ENCODE measurements around the gene GLTP. TPM values are rescaled to one million over a fixed set of nuclear protein-coding genes. Genes with fewer than 3 reads are reported as not detected.

Gene GLTP
- total and polyA plus RNA-seq, 2 of the 13 experiments (the other 11 are each of a cell fraction or from before 2014, with no cell fraction given): 10.7 to 12.9 TPM

DNA sequence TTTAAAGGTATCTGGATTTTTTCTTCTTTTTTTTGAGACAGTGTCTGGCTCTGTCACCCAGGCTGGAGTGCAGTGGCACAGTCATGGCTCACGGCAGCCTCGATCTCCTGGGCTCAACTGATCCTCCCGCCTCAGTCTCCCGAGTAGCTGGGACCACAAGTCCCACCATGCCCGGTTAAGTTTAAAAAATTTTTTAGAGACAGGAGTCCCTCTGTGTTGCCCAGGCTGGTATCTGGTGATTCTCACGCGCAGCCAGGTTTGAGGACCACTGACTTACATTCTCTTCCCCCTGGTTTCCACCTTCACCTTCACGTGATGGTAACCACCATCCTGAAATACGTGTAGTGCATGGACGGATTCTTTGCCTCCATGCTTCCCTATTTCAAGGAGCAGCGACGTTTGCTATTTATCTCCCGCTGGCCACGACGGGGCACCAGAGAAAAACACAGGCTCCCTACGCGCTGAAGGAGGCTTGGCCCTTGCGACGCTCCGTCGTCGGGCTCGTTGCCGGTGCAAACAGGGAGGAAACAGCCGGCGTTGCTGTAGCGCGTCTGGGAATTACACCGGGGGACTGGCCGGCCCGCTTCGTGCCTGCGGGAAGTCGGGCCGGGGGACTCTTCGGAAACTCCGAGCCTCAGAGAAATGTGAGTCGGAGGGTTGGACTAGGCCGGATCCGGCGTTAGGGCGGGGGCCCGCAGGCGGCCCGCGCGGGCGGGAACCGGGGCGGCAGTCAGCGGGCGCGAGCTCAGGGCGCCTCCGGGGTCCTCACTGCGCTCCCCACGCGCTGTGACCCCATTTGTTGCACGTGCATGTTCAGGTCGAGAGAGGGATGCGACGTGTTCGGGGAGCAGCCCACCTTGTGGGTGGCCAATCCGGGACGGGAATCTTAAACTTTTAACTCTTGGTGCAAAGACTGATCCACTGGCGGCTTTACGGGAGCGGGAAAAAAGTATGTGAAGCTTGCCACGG lies 19.7 kb upstream of the GLTP start, which contains the start of gene TCHP (continued):
- TF ChIP-seq RORA (CRISPR knock-in tag; IDR thresholded peaks at IDR 0.05): no peak
- TF ChIP-seq, protein P1, sequence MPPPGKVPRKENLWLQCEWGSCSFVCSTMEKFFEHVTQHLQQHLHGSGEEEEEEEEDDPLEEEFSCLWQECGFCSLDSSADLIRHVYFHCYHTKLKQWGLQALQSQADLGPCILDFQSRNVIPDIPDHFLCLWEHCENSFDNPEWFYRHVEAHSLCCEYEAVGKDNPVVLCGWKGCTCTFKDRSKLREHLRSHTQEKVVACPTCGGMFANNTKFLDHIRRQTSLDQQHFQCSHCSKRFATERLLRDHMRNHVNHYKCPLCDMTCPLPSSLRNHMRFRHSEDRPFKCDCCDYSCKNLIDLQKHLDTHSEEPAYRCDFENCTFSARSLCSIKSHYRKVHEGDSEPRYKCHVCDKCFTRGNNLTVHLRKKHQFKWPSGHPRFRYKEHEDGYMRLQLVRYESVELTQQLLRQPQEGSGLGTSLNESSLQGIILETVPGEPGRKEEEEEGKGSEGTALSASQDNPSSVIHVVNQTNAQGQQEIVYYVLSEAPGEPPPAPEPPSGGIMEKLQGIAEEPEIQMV (CRISPR knock-in tag; IDR thresholded peaks at IDR 0.05; ENCODE audit: low read depth): 0 out of 2 replicates have a peak, but pooled peaks have one; percentile 25
- peak; percentile 18 for TF ChIP-seq ZNF883 (CRISPR knock-in tag; IDR thresholded peaks at IDR 0.05; ENCODE audit: not compliant biosample characterization)
- TF ChIP-seq TCF12 (IDR thresholded peaks at IDR 0.05): no peak
- TF ChIP-seq TCF12 (CRISPR knock-in tag; IDR thresholded peaks at IDR 0.05): peak; percentile 78; the same call in 1 of the 2 replicates
- TF ChIP-seq, protein P2, sequence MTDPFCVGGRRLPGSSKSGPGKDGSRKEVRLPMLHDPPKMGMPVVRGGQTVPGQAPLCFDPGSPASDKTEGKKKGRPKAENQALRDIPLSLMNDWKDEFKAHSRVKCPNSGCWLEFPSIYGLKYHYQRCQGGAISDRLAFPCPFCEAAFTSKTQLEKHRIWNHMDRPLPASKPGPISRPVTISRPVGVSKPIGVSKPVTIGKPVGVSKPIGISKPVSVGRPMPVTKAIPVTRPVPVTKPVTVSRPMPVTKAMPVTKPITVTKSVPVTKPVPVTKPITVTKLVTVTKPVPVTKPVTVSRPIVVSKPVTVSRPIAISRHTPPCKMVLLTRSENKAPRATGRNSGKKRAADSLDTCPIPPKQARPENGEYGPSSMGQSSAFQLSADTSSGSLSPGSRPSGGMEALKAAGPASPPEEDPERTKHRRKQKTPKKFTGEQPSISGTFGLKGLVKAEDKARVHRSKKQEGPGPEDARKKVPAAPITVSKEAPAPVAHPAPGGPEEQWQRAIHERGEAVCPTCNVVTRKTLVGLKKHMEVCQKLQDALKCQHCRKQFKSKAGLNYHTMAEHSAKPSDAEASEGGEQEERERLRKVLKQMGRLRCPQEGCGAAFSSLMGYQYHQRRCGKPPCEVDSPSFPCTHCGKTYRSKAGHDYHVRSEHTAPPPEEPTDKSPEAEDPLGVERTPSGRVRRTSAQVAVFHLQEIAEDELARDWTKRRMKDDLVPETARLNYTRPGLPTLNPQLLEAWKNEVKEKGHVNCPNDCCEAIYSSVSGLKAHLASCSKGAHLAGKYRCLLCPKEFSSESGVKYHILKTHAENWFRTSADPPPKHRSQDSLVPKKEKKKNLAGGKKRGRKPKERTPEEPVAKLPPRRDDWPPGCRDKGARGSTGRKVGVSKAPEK (CRISPR knock-in tag; IDR thresholded peaks at IDR 0.05; ENCODE audit: borderline replicate concordance): no peak
- TF ChIP-seq ZNF879 (CRISPR knock-in tag; IDR thresholded peaks at IDR 0.05): no peak
- no peak for TF ChIP-seq ZNF510 (CRISPR knock-in tag; IDR thresholded peaks at IDR 0.05; ENCODE audit: low read depth)
- TF ChIP-seq PAWR (CRISPR knock-in tag; IDR thresholded peaks at IDR 0.05; ENCODE audit: borderline replicate concordance): no peak
- no peak for TF ChIP-seq SRF (IDR thresholded peaks at IDR 0.05; ENCODE audit: low read depth, low read length)
- TF ChIP-seq, protein P3, sequence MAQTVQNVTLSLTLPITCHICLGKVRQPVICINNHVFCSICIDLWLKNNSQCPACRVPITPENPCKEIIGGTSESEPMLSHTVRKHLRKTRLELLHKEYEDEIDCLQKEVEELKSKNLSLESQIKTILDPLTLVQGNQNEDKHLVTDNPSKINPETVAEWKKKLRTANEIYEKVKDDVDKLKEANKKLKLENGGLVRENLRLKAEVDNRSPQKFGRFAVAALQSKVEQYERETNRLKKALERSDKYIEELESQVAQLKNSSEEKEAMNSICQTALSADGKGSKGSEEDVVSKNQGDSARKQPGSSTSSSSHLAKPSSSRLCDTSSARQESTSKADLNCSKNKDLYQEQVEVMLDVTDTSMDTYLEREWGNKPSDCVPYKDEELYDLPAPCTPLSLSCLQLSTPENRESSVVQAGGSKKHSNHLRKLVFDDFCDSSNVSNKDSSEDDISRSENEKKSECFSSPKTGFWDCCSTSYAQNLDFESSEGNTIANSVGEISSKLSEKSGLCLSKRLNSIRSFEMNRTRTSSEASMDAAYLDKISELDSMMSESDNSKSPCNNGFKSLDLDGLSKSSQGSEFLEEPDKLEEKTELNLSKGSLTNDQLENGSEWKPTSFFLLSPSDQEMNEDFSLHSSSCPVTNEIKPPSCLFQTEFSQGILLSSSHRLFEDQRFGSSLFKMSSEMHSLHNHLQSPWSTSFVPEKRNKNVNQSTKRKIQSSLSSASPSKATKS (CRISPR knock-in tag; IDR thresholded peaks at IDR 0.05): no peak
- TF ChIP-seq ZNF549 (CRISPR knock-in tag; IDR thresholded peaks at IDR 0.05): no peak
- peak; percentile 47; the same call in 1 of the 2 replicates for TF ChIP-seq BCL6 (CRISPR knock-in tag; IDR thresholded peaks at IDR 0.05)
- TF ChIP-seq, protein P4, sequence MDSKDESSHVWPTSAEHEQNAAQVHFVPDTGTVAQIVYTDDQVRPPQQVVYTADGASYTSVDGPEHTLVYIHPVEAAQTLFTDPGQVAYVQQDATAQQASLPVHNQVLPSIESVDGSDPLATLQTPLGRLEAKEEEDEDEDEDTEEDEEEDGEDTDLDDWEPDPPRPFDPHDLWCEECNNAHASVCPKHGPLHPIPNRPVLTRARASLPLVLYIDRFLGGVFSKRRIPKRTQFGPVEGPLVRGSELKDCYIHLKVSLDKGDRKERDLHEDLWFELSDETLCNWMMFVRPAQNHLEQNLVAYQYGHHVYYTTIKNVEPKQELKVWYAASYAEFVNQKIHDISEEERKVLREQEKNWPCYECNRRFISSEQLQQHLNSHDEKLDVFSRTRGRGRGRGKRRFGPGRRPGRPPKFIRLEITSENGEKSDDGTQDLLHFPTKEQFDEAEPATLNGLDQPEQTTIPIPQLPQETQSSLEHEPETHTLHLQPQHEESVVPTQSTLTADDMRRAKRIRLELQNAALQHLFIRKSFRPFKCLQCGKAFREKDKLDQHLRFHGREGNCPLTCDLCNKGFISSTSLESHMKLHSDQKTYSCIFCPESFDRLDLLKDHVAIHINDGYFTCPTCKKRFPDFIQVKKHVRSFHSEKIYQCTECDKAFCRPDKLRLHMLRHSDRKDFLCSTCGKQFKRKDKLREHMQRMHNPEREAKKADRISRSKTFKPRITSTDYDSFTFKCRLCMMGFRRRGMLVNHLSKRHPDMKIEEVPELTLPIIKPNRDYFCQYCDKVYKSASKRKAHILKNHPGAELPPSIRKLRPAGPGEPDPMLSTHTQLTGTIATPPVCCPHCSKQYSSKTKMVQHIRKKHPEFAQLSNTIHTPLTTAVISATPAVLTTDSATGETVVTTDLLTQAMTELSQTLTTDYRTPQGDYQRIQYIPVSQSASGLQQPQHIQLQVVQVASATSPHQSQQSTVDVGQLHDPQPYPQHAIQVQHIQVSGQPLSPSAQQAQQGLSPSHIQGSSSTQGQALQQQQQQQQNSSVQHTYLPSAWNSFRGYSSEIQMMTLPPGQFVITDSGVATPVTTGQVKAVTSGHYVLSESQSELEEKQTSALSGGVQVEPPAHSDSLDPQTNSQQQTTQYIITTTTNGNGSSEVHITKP (CRISPR knock-in tag; IDR thresholded peaks at IDR 0.05; ENCODE audit: low read depth): peak; percentile 68; the same call in 1 of the 2 replicates
- no peak for TF ChIP-seq U2AF2 (IDR thresholded peaks at IDR 0.05; ENCODE audit: low read depth, low read length)
- TF ChIP-seq ZNF709 (CRISPR knock-in tag; IDR thresholded peaks at IDR 0.05): peak; percentile 66; the same call in 1 of the 2 replicates
